A549 (cell line): ENCODE results near the gene TMEM175. TPM values are rescaled to one million over a fixed set of nuclear protein-coding genes. Genes with fewer than 3 reads are reported as not detected.

Source experiments
- ATAC-seq, 2 experiments: fragments of 200-7000 bp in 1 of 2; fragments of >200 bp in 1 of 2; cut with Nextera tagmentation in 1 of 2; cut with Tn5 transposase in 1 of 2; 3 replicates each; pipeline versions ENCODE4 v1.8.0 to v1.9.1; 2018 to 2020; ENCODE audit warnings: mild to moderate bottlenecking in 1 of 2, moderate library complexity in 1 of 2
- CTCF ChIA-PET: fragments of 300-600 bp; sonication (Branson Sonifier 250); formaldehyde crosslinking; extraction: SDS; loops from one replicate; lab custom pipeline; 2021; ENCODE audit warnings: antibody characterized with exemption, inconsistent platforms; lab: Yijun Ruan, JAX
- POLR2A ChIA-PET: fragments of 350-600 bp; formaldehyde crosslinking; extraction: SDS; loops from one replicate; lab custom pipeline; 2021; ENCODE audit warnings: antibody characterized with exemption, inconsistent platforms; lab: Yijun Ruan, JAX
- DNase-seq, 2 experiments: peaks; one replicate each; pipeline versions ENCODE4 v3.0.0 to v3.0.0-alpha.2; 2011 to 2016; ENCODE audit warnings: low read depth in 1 of 2, low spot score in 1 of 2
- FAIRE-seq: peaks from 2 replicates; lab custom pipeline; 2011; peaks lifted over from hg19 to GRCh38; lab: Jason Lieb, UNC
- H3K27ac ChIP-seq, 2 experiments: fragments of >200 bp; sonication (Bioruptor Twin); formaldehyde crosslinking; 3 replicates each; pipeline ENCODE4 v1.5.1; 2016 to 2017
- H3K4me1 ChIP-seq: fragments of >200 bp; sonication (Bioruptor Twin); formaldehyde crosslinking; 3 replicates; pipeline ENCODE4 v1.6.1; 2016
- H3K4me2 ChIP-seq: fragments of >200 bp; sonication (Bioruptor Twin); formaldehyde crosslinking; 3 replicates; pipeline ENCODE4 v1.6.1; 2016
- H3K4me3 ChIP-seq: fragments of >200 bp; sonication (Bioruptor Twin); formaldehyde crosslinking; 3 replicates; pipeline ENCODE4 v1.5.1; 2016
- H3K9me3 ChIP-seq: fragments of >200 bp; sonication (Bioruptor Twin); formaldehyde crosslinking; 3 replicates; pipeline ENCODE4 v1.6.1; 2016
- BHLHE40 ChIP-seq: IDR thresholded peaks from 2 replicates; pipeline ENCODE4 v1.6.1; 2012; ENCODE audit warnings: low read depth, low read length, inconsistent platforms
- CBX8 ChIP-seq: fragments of 200-600 bp; sonication (generic); IDR thresholded peaks from 2 replicates; pipeline ENCODE4 v1.6.1; 2016
- EP300 ChIP-seq, 2 experiments: fragments of >200 bp; sonication (Bioruptor Twin); formaldehyde crosslinking; IDR thresholded peaks; 2 replicates in 1 of 2; 3 replicates in 1 of 2; pipeline ENCODE4 v1.6.1; 2016 to 2017
- FOSB ChIP-seq: fragments of 250-450 bp; sonication (Bioruptor Pico); IDR thresholded peaks from 2 replicates; pipeline ENCODE4 v1.5.0; 2020; ENCODE audit warnings: mild to moderate bottlenecking, moderate library complexity
- FOXS1 ChIP-seq: fragments of 250-450 bp; sonication (Bioruptor Pico); IDR thresholded peaks from 2 replicates; pipeline ENCODE4 v1.5.0; 2020; ENCODE audit warnings: mild to moderate bottlenecking, moderate library complexity
- GATA3 ChIP-seq: IDR thresholded peaks from 2 replicates; pipeline ENCODE4 v1.6.1; 2012; ENCODE audit warnings: borderline replicate concordance
- HOXB5 ChIP-seq: fragments of 250-450 bp; sonication (Bioruptor Pico); IDR thresholded peaks from 2 replicates; pipeline ENCODE4 v1.5.0; 2020; ENCODE audit warnings: mild to moderate bottlenecking, moderate library complexity
- JUN ChIP-seq, 2 experiments: fragments of >200 bp; sonication (Bioruptor Twin); formaldehyde crosslinking; IDR thresholded peaks; 2 replicates in 1 of 2; 3 replicates in 1 of 2; pipeline ENCODE4 v1.6.1; 2016 to 2017
- KDM5A ChIP-seq: fragments of 200-600 bp; sonication (generic); IDR thresholded peaks from 2 replicates; pipeline ENCODE4 v1.6.1; 2016; ENCODE audit warnings: antibody characterized with exemption, mild to moderate bottlenecking
- MAFK ChIP-seq: fragments of 450-650 bp; IDR thresholded peaks from 2 replicates; pipeline ENCODE4 v1.6.1; 2014; ENCODE audit not compliant: partially characterized antibody
- POLR2A ChIP-seq: IDR thresholded peaks from 2 replicates; pipeline ENCODE4 v1.6.1; 2012; ENCODE audit warnings: mild to moderate bottlenecking, low read length
- POLR2AphosphoS2 ChIP-seq: conservative IDR thresholded peaks from 2 replicates; pipeline ENCODE4 v1.6.1; 2012; ENCODE audit warnings: low read length, improper control_type of control experiment, inconsistent platforms
- RAD21 ChIP-seq, 2 experiments: fragments of >200 bp in 1 of 2; sonication (Bioruptor Twin) in 1 of 2; formaldehyde crosslinking in 1 of 2; IDR thresholded peaks in 1 of 2; conservative IDR thresholded peaks in 1 of 2; 2 replicates in 1 of 2; 3 replicates in 1 of 2; pipeline ENCODE4 v1.6.1; 2012 to 2018; ENCODE audit warnings: inconsistent platforms in 1 of 2
- RCOR1 ChIP-seq: fragments of 150-350 bp; IDR thresholded peaks from 2 replicates; pipeline ENCODE4 v1.6.1; 2014; ENCODE audit warnings: antibody characterized with exemption, low read length, low read depth
- RNF2 ChIP-seq: fragments of 200-600 bp; sonication (generic); IDR thresholded peaks from 2 replicates; pipeline ENCODE4 v1.6.1; 2016; ENCODE audit warnings: low read depth, mild to moderate bottlenecking, antibody characterized with exemption, moderate library complexity, borderline replicate concordance
- SMC3 ChIP-seq: fragments of >200 bp; sonication (Bioruptor Twin); formaldehyde crosslinking; IDR thresholded peaks from 3 replicates; pipeline ENCODE4 v1.6.1; 2018; ENCODE audit warnings: inconsistent platforms
- TP53 ChIP-seq: fragments of 250-450 bp; sonication (Bioruptor Pico); IDR thresholded peaks from 2 replicates; pipeline ENCODE4 v1.5.0; 2021; ENCODE audit warnings: mild to moderate bottlenecking, moderate library complexity
- ZFP36 ChIP-seq: fragments of 450-650 bp; IDR thresholded peaks from 2 replicates; pipeline ENCODE4 v1.6.1; 2014; ENCODE audit warnings: borderline replicate concordance; ENCODE audit not compliant: partially characterized antibody
- WGBS: methylation state at CpG from one replicate; pipeline ENCODE4 v1.1.6; 2017; ENCODE audit errors: missing lambda C conversion rate; 5-methylcytosine and 5-hydroxymethylcytosine counted together
- polyA plus RNA-seq, 4 experiments: library from polyadenylated mRNA; depleted of rRNA in 3 of 4; stranded (reverse); fragments of >200 nt; fragmentation: RNase III in 1 of 4; extraction: RNeasy Plus Mini Kit Qiagen cat#74134 plus additional on column Dnase treatment in 1 of 4; gene quantifications; 2 replicates in 3 of 4; 3 replicates in 1 of 4; pipeline ENCODE4 v1.2.3, GENCODE V29; 2011 to 2017
- TF ChIP-seq, protein P1 (sequence below): IDR thresholded peaks from 2 replicates; pipeline ENCODE4 v1.6.1; 2012
- TF ChIP-seq, protein P2 (sequence below): fragments of 250-450 bp; sonication (Bioruptor Pico); IDR thresholded peaks from 2 replicates; pipeline ENCODE4 v1.5.0; 2020; ENCODE audit warnings: low read depth, mild to moderate bottlenecking, moderate library complexity
- TF ChIP-seq, protein P3 (sequence below): fragments of >200 bp; sonication (Bioruptor Twin); formaldehyde crosslinking; IDR thresholded peaks from 3 replicates; pipeline ENCODE4 v1.5.1; 2016
- TF ChIP-seq, protein P4 (sequence below): fragments of >200 bp; sonication (Bioruptor Twin); formaldehyde crosslinking; IDR thresholded peaks from 3 replicates; pipeline ENCODE4 v1.6.1; 2016
- TF ChIP-seq, protein P5 (sequence below): IDR thresholded peaks from 2 replicates; pipeline ENCODE4 v1.6.1; 2012; ENCODE audit warnings: low read depth, borderline replicate concordance

Gene TMEM175
- polyA plus RNA-seq, 2 of the 4 experiments (the other 2 are of a cell fraction), result 15.7 to 19.4 TPM

DNA sequence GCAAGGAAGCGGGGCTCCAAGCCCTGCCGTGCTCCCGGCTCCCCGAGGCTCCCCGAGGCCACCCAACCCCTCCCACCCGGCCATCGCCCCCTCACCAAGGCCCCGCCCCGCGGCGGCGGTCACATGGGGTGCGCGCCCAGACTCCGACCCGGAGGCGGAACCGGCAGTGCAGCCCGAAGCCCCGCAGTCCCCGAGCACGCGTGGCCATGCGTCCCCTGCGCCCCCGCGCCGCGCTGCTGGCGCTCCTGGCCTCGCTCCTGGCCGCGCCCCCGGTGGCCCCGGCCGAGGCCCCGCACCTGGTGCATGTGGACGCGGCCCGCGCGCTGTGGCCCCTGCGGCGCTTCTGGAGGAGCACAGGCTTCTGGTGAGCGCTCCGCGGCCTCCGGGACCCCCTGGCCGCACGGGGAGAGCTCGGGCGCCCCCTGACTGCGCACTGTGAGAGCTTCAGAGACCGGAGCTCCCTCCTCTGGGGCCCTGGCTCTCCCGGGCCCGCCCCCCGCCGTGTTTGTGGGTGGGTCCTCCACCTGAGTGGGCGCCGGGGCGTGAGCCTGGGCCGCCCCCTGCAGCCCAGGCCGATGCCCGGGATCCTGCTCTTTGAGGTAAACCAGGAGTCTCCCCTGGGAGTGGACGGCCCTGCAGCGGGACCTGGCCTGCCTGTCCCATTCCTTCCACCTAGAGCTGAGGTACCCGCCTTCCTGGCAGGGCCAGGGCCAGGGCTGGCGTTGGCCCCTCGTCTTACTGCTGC is 54.8 kb downstream of the TMEM175 start, which contains the start of gene IDUA:
TSS of gene IDUA (plus strand) at position 166 of the 745 bp plus-strand sequence. CDS start at position 207, 41 bp downstream.
- ChIA-PET POLR2A (interaction anchor here (0.8 to 1.2 kb wide), 3 partner anchors 12 to 206 kb away, joined by 3 to 6 read pairs (median 4); partner anchors contain the start of genes GAK and TMEM175), CTCF (interaction anchor here (0.6 to 1.6 kb wide), 11 partner anchors 9 to 244 kb away, joined by 3 to 7 read pairs (median 3); no protein-coding TSS in a partner anchor)
- TF ChIP-seq, protein P1, sequence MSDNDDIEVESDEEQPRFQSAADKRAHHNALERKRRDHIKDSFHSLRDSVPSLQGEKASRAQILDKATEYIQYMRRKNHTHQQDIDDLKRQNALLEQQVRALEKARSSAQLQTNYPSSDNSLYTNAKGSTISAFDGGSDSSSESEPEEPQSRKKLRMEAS, result peak; percentile 41
- no peak for TF ChIP-seq MAFK
- TF ChIP-seq, protein P2, sequence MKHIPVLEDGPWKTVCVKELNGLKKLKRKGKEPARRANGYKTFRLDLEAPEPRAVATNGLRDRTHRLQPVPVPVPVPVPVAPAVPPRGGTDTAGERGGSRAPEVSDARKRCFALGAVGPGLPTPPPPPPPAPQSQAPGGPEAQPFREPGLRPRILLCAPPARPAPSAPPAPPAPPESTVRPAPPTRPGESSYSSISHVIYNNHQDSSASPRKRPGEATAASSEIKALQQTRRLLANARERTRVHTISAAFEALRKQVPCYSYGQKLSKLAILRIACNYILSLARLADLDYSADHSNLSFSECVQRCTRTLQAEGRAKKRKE (CRISPR knock-in tag), result no peak
- TF ChIP-seq POLR2A, result peak; percentile 64
- peak; percentile 46 to 72; a peak in 3 of 5 replicates for TF ChIP-seq JUN (IDR thresholded peaks at IDR 0.05)
- no peak for TF ChIP-seq HOXB5 (CRISPR knock-in tag)
- TF ChIP-seq, protein P3, sequence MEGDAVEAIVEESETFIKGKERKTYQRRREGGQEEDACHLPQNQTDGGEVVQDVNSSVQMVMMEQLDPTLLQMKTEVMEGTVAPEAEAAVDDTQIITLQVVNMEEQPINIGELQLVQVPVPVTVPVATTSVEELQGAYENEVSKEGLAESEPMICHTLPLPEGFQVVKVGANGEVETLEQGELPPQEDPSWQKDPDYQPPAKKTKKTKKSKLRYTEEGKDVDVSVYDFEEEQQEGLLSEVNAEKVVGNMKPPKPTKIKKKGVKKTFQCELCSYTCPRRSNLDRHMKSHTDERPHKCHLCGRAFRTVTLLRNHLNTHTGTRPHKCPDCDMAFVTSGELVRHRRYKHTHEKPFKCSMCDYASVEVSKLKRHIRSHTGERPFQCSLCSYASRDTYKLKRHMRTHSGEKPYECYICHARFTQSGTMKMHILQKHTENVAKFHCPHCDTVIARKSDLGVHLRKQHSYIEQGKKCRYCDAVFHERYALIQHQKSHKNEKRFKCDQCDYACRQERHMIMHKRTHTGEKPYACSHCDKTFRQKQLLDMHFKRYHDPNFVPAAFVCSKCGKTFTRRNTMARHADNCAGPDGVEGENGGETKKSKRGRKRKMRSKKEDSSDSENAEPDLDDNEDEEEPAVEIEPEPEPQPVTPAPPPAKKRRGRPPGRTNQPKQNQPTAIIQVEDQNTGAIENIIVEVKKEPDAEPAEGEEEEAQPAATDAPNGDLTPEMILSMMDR, result peak; percentile 51
- TF ChIP-seq RCOR1, result no peak
- no peak for TF ChIP-seq TP53 (CRISPR knock-in tag)
- TF ChIP-seq, protein P4, sequence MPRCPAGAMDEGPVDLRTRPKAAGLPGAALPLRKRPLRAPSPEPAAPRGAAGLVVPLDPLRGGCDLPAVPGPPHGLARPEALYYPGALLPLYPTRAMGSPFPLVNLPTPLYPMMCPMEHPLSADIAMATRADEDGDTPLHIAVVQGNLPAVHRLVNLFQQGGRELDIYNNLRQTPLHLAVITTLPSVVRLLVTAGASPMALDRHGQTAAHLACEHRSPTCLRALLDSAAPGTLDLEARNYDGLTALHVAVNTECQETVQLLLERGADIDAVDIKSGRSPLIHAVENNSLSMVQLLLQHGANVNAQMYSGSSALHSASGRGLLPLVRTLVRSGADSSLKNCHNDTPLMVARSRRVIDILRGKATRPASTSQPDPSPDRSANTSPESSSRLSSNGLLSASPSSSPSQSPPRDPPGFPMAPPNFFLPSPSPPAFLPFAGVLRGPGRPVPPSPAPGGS, result 0 out of 3 replicates have a peak, but pooled peaks have one; percentile 69
- no peak for TF ChIP-seq ZFP36
- TF ChIP-seq, protein P5, sequence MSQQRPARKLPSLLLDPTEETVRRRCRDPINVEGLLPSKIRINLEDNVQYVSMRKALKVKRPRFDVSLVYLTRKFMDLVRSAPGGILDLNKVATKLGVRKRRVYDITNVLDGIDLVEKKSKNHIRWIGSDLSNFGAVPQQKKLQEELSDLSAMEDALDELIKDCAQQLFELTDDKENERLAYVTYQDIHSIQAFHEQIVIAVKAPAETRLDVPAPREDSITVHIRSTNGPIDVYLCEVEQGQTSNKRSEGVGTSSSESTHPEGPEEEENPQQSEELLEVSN, result no peak
- peak; percentile 35 to 47; a peak in 3 of 5 replicates for TF ChIP-seq RAD21 (conservative IDR thresholded peaks at IDR 0.05 in 1 of 2, IDR thresholded peaks at IDR 0.05 in 1 of 2)
- peak; percentile 42 for TF ChIP-seq SMC3
- Histone ChIP-seq H3K4me2 (peak within 1 kb of the TSS; percentile 83), H3K4me3 (peak within 1 kb of the TSS; percentile 55), H3K4me1 (peaks cover 12% of the 10 kb centered on the region), H3K27ac (peak within 1 kb of the TSS; percentile 81 to 99), H3K9me3 (no peaks in the 10 kb centered on the region)
- ATAC-seq (peak; percentile 83 to 88), FAIRE-seq (no peak), DNase-seq (peak; percentile 58 to 68)
- 0% methylated on average over 2 of the region's 69 CpGs for WGBS

DNA sequence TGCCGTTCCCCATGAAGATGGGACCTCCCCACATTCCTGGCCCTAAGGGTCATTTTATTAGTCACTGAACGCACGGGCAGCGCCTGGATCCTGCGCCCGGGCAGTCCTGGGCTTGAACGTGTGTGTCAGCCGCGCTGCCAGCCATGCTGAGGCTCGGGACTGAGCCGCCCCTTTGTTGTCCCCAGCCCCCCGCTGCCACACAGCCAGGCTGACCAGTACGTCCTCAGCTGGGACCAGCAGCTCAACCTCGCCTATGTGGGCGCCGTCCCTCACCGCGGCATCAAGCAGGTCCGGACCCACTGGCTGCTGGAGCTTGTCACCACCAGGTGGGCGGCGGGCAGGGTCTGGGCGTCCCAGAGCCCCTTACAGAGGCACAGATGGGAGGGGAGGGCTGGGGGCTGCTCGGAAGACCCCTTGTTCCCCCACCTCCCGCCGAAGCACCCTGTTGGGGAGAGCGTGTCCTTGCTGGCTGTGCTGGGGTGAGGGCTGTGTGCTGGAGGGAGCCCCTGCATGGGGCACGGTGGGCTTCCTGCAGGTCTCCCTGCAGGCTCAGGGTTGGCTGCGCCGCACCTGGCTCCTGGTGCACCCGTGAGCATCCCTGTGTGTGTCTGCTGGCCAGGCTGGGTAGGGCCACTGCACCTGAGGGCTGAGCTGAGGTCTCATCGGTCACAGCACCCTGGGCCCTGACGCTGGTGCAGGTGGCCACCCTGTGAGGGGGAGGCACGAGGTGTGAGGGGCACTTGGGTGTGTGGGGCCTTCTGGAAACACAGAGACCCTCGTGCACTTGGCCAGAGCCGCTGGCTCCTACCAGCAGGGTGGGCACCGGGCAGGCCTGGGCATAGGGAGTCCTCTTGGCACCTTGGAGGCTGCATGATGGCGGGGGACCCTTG is 55.6 kb downstream of the TMEM175 start:
- H3K9me3 ChIP-seq, result no peaks in the 10 kb centered on the region
- peak overlapping the region; percentile 83 for H3K4me2 ChIP-seq
- H3K27ac ChIP-seq, result peak overlapping the region; percentile 81 to 99
- FAIRE-seq (no peak), DNase-seq (peak in 1 of 2 experiments; percentile 47), ATAC-seq (no peak)
- peak overlapping the region; percentile 55 for H3K4me3 ChIP-seq
- peaks cover 20% of the 10 kb centered on the region for H3K4me1 ChIP-seq
- CTCF ChIA-PET, result interaction anchor here (0.6 to 1.6 kb wide), 11 partner anchors 10 to 245 kb away, joined by 3 to 7 read pairs (median 3); no protein-coding TSS in a partner anchor
- POLR2A ChIA-PET, result interaction anchor here (0.8 to 1.2 kb wide), 3 partner anchors 13 to 206 kb away, joined by 3 to 6 read pairs (median 4); partner anchors contain the start of genes GAK and TMEM175
- no peak for TF ChIP-seq KDM5A
- TF ChIP-seq BHLHE40, result no peak
- TF ChIP-seq FOXS1 (CRISPR knock-in tag), result no peak
- TF ChIP-seq, protein P3, result no peak
- no peak for TF ChIP-seq EP300 (IDR thresholded peaks at IDR 0.05)
- TF ChIP-seq CBX8, result no peak
- TF ChIP-seq SMC3, result no peak
- TF ChIP-seq FOSB, result no peak
- TF ChIP-seq RNF2, result no peak
- no peak for TF ChIP-seq GATA3
- no peak for TF ChIP-seq POLR2AphosphoS2
- WGBS, result 29% methylated on average over 9 of the region's 37 CpGs
